Measurements from ENCODE around the gene MED19.
"Not testable (repeated sequence)": the region's sequence is repeated elsewhere in the genome, so short reads cannot be mapped to it uniquely, and the experiment has no call there.

Gene MED19

GRCh38 chr11:57728829-57729228 lies 16.8 kb upstream of the MED19 start:
- Mint-ChIP-seq H3K4me1 (peaks cover 8% of the 10 kb centered on the region), H3K27ac (peak overlapping the region; percentile 31), H3K9me3 (no peaks in the 10 kb centered on the region), H3K36me3 (ENCODE audit: low read depth) (peaks cover 14% of the 10 kb centered on the region), H3K27me3 (no peaks in the 10 kb centered on the region), H3K4me3 (no peak overlapping the region)
- DNase-seq (no peak), ATAC-seq (peak; percentile 71)

GRCh38 chr11:57727185-57727584 lies 15.2 kb upstream of the MED19 start:
- H3K9me3 Mint-ChIP-seq = no peaks in the 10 kb centered on the region
- H3K4me1 Mint-ChIP-seq = peaks cover 7% of the 10 kb centered on the region
- no peak overlapping the region for H3K27ac Mint-ChIP-seq
- peaks cover 14% of the 10 kb centered on the region for H3K36me3 Mint-ChIP-seq (ENCODE audit: low read depth)
- H3K27me3 Mint-ChIP-seq = no peaks in the 10 kb centered on the region
- DNase-seq = no peak
- no peak for ATAC-seq
- no peak overlapping the region for H3K4me3 Mint-ChIP-seq

GRCh38 chr11:57716726-57717125 lies 4.7 kb upstream of the MED19 start:
- not testable (repeated sequence) for H3K9me3 Mint-ChIP-seq, H3K27ac Mint-ChIP-seq, ATAC-seq, H3K27me3 Mint-ChIP-seq, H3K4me3 Mint-ChIP-seq, DNase-seq
- peaks cover 21% of the 10 kb centered on the region for H3K4me1 Mint-ChIP-seq
- H3K36me3 Mint-ChIP-seq (ENCODE audit: low read depth) = peaks cover 20% of the 10 kb centered on the region

GRCh38 chr11:57713835-57714234 lies 1.8 kb upstream of the MED19 start:
- no peak for ATAC-seq
- H3K36me3 Mint-ChIP-seq (ENCODE audit: low read depth) = peaks cover 15% of the 10 kb centered on the region
- DNase-seq = no peak
- no peaks in the 10 kb centered on the region for H3K9me3 Mint-ChIP-seq
- H3K27me3 Mint-ChIP-seq = no peaks in the 10 kb centered on the region
- H3K27ac Mint-ChIP-seq = peak overlapping the region; percentile 96
- peaks cover 39% of the 10 kb centered on the region for H3K4me1 Mint-ChIP-seq
- H3K4me3 Mint-ChIP-seq = peak overlapping the region; percentile 99

- H3K36me3 Mint-ChIP-seq (ENCODE audit: low read depth) = peaks cover 11% of the 10 kb centered on the region
- no peaks in the 10 kb centered on the region for H3K9me3 Mint-ChIP-seq
- peak within 1 kb of the TSS; percentile 99 for H3K4me3 Mint-ChIP-seq
- no peaks in the 10 kb centered on the region for H3K27me3 Mint-ChIP-seq
- ATAC-seq = peak; percentile 97
- peak within 1 kb of the TSS; percentile 96 for H3K27ac Mint-ChIP-seq
- DNase-seq = peak; percentile 90
- H3K4me1 Mint-ChIP-seq = peaks cover 45% of the 10 kb centered on the region
Measured at GRCh38 chr11:57712256-57713150, 488 bp upstream of the MED19 start, which contains the start of gene TMX2. TMX2 (plus strand) TSS chr11:57712593; CDS start chr11:57712619, 26 bp downstream.

- peak overlapping the region; percentile 52 for H3K27ac Mint-ChIP-seq
- H3K4me1 Mint-ChIP-seq = peaks cover 43% of the 10 kb centered on the region
Measured at GRCh38 chr11:57709802-57710367, 2.1 kb downstream of the MED19 start.

GRCh38 chr11:57705432-57705831 lies 6.6 kb downstream of the MED19 start:
- H3K4me3 Mint-ChIP-seq, DNase-seq, H3K27me3 Mint-ChIP-seq, H3K9me3 Mint-ChIP-seq, H3K27ac Mint-ChIP-seq, ATAC-seq: not testable (repeated sequence)
- H3K36me3 Mint-ChIP-seq (ENCODE audit: low read depth) = peaks cover 19% of the 10 kb centered on the region
- H3K4me1 Mint-ChIP-seq = peaks cover 12% of the 10 kb centered on the region

More at GRCh38 chr11:57709802-57710367, 2.1 kb downstream of the MED19 start:
- DNase-seq = no peak
- Mint-ChIP-seq H3K27me3 (no peaks in the 10 kb centered on the region), H3K36me3 (ENCODE audit: low read depth) (peaks cover 9% of the 10 kb centered on the region), H3K4me3 (no peak overlapping the region), H3K9me3 (no peaks in the 10 kb centered on the region)
- ATAC-seq = no peak

- no peaks in the 10 kb centered on the region for H3K27me3 Mint-ChIP-seq
- no peak overlapping the region for H3K27ac Mint-ChIP-seq
- no peak overlapping the region for H3K4me3 Mint-ChIP-seq
- no peak for DNase-seq
- H3K9me3 Mint-ChIP-seq = no peaks in the 10 kb centered on the region
- peaks cover 8% of the 10 kb centered on the region for H3K4me1 Mint-ChIP-seq
- H3K36me3 Mint-ChIP-seq (ENCODE audit: low read depth) = peaks cover 23% of the 10 kb centered on the region
- no peak for ATAC-seq
Measured at GRCh38 chr11:57704932-57705331, 7.1 kb downstream of the MED19 start.

- Mint-ChIP-seq H3K4me1 (peaks cover 4% of the 10 kb centered on the region), H3K36me3 (ENCODE audit: low read depth) (peaks cover 33% of the 10 kb centered on the region), H3K27ac (peak overlapping the region; percentile 59)
Measured at GRCh38 chr11:57703341-57703740, 8.7 kb downstream of the MED19 start.

GRCh38 chr11:57700425-57700824 lies 11.6 kb downstream of the MED19 start:
- ATAC-seq (no peak), DNase-seq (no peak)
- Mint-ChIP-seq H3K36me3 (ENCODE audit: low read depth) (peaks cover 42% of the 10 kb centered on the region), H3K27ac (no peak overlapping the region), H3K4me3 (no peak overlapping the region), H3K4me1 (no peaks in the 10 kb centered on the region), H3K27me3 (no peaks in the 10 kb centered on the region), H3K9me3 (no peaks in the 10 kb centered on the region)

More at GRCh38 chr11:57703341-57703740, 8.7 kb downstream of the MED19 start:
- ATAC-seq (no peak), DNase-seq (no peak)
- Mint-ChIP-seq H3K27me3 (no peaks in the 10 kb centered on the region), H3K4me3 (no peak overlapping the region), H3K9me3 (no peaks in the 10 kb centered on the region)

- no peak overlapping the region for H3K4me3 Mint-ChIP-seq
- DNase-seq (no peak), ATAC-seq (no peak)
- peaks cover 42% of the 10 kb centered on the region for H3K36me3 Mint-ChIP-seq (ENCODE audit: low read depth)
- no peaks in the 10 kb centered on the region for H3K27me3 Mint-ChIP-seq
- H3K9me3 Mint-ChIP-seq = no peaks in the 10 kb centered on the region
- peak overlapping the region; percentile 32 for H3K27ac Mint-ChIP-seq
- H3K4me1 Mint-ChIP-seq = no peaks in the 10 kb centered on the region
Measured at GRCh38 chr11:57699813-57700212, 12.2 kb downstream of the MED19 start.

GRCh38 chr11:57698843-57699365 lies 13.1 kb downstream of the MED19 start:
- Mint-ChIP-seq H3K4me1 (no peaks in the 10 kb centered on the region), H3K4me3 (no peak overlapping the region), H3K36me3 (ENCODE audit: low read depth) (peaks cover 39% of the 10 kb centered on the region), H3K27ac (no peak overlapping the region), H3K9me3 (no peaks in the 10 kb centered on the region), H3K27me3 (no peaks in the 10 kb centered on the region)
- ATAC-seq = no peak
- DNase-seq = no peak

GRCh38 chr11:57690474-57690873 lies 21.5 kb downstream of the MED19 start:
- DNase-seq, H3K4me1 Mint-ChIP-seq, H3K4me3 Mint-ChIP-seq, H3K9me3 Mint-ChIP-seq, H3K27me3 Mint-ChIP-seq, H3K27ac Mint-ChIP-seq, ATAC-seq: not testable (repeated sequence)
- peaks cover 42% of the 10 kb centered on the region for H3K36me3 Mint-ChIP-seq (ENCODE audit: low read depth)

GRCh38 chr11:57681168-57681567 lies 30.8 kb downstream of the MED19 start:
- Mint-ChIP-seq H3K9me3 (no peaks in the 10 kb centered on the region), H3K27me3 (no peaks in the 10 kb centered on the region), H3K27ac (no peak overlapping the region), H3K36me3 (ENCODE audit: low read depth) (peaks cover 44% of the 10 kb centered on the region), H3K4me1 (peaks cover 42% of the 10 kb centered on the region), H3K4me3 (no peak overlapping the region)
- DNase-seq (no peak), ATAC-seq (no peak)

GRCh38 chr11:57680552-57680874 lies 31.5 kb downstream of the MED19 start:
- Mint-ChIP-seq H3K4me3 (no peak overlapping the region), H3K4me1 (peaks cover 49% of the 10 kb centered on the region), H3K27me3 (no peaks in the 10 kb centered on the region), H3K9me3 (no peaks in the 10 kb centered on the region), H3K27ac (peak overlapping the region; percentile 67), H3K36me3 (ENCODE audit: low read depth) (peaks cover 47% of the 10 kb centered on the region)
- DNase-seq (no peak), ATAC-seq (peak; percentile 61)
